HAP-1 (cell line): ENCODE data around the gene CADM2.
A peak's percentile ranks its signal among the peaks of the same experiment; 100 is the strongest.

Experiments used
- DNase-seq, 2 experiments: peaks; one replicate each; pipeline ENCODE4 v3.0.0-alpha.2; 2016 to 2020; ENCODE audit warnings: low spot score in 2 of 2
- H3K27me3 ChIP-seq: fragments of 250-450 bp; sonication (Bioruptor Pico); 2 replicates; pipeline ENCODE4 v1.5.1; 2020; ENCODE audit warnings: low read depth, mild to moderate bottlenecking, moderate library complexity
- H3K36me3 ChIP-seq: fragments of 250-450 bp; sonication (Bioruptor Pico); replicated peaks from 2 replicates; pipeline ENCODE4 v1.5.1; 2020; ENCODE audit warnings: mild to moderate bottlenecking
- H3K4me1 ChIP-seq: fragments of 250-450 bp; sonication (Bioruptor Pico); 2 replicates; pipeline ENCODE4 v1.5.1; 2020; ENCODE audit warnings: mild to moderate bottlenecking
- H3K4me3 ChIP-seq: fragments of 250-450 bp; sonication (Bioruptor Pico); 2 replicates; pipeline ENCODE4 v1.5.1; 2020; ENCODE audit warnings: mild to moderate bottlenecking, moderate library complexity
- H3K9me3 ChIP-seq: fragments of 250-450 bp; sonication (Bioruptor Pico); 2 replicates; pipeline ENCODE4 v1.5.1; 2020; ENCODE audit warnings: mild to moderate bottlenecking, moderate library complexity
- in situ Hi-C: fragments of 300-500 bp; cut with MboI; formaldehyde crosslinking; loops from 3 replicates; pipeline ENCODE4 v1.14.3; 2020; ENCODE audit warnings: low sequenced_read_pairs, inconsistent platforms, mixed read lengths

The CADM2 gene

DNA sequence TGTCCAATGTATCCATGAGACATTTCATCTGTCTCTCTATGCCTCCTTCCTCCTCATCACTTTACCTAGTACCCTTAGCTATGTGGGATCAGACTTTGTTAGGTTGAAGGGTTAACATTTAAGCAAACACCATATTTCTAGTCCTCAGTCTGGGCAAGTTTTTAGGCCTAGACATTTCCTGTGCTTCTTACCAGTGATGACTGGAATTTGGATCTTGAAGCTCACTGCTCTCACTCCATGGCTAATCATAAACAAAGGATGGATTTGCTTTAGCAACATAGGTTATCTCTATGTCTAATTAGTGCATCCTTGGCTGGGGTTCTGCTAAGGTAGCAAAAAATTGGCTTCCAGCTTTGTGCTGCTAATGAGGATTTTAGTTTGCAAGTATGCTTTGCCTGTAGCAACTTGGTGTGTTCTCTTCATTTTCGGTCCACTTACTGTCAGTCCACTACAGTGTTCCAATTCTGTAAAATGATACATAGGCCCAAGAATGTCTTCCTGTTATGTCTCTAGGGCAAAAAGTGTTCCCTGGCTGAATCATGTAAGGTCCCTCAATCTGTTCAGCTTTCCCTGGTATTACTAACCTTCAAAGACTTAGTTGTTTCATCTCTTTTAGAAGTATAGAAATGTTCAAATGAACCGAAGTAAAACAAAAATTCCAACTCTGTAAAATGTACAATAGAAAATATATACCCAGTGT is 615.4 kb downstream of the CADM2 start:
- no peak for DNase-seq
- in situ Hi-C loops = loop anchor here (25.0 kb wide), 3 partner anchors 237 to 612 kb away; partner anchors contain the start of gene CADM2
- H3K36me3 ChIP-seq = no peaks in the 10 kb centered on the region
- no peak overlapping the region for H3K4me3 ChIP-seq
- H3K27me3 ChIP-seq = no peaks in the 10 kb centered on the region
- no peaks in the 10 kb centered on the region for H3K9me3 ChIP-seq
- H3K4me1 ChIP-seq = peaks cover 9% of the 10 kb centered on the region

DNA sequence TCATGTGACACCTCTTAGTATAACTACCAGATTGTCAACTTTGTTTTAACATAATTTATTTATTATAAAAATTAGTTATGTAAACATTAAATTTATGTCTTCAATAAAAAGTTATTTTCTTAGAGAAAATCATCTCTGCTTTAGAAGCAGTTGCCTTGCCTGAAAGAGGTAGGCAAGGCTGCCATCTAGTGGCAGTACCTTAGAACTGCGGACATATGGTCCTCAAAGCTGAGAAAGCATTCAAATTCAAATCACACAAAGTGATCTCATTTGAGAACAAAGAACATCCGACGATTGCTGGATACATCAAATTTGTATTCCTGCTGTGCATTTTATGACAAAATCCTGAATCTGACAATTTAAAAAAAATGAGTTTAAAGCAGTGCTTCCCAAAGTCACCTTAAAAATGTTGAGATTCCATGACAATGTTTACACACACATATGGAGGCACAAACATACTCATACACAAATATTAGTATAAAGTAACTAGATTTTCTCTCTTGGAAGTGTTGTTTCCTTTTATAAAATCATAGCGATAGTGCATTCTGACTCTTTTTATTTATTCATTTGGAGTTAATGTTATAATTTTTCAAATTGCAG is 617.4 kb downstream of the CADM2 start:
- peak; percentile 79 to 82 for DNase-seq
- H3K4me3 ChIP-seq = no peak overlapping the region
- H3K27me3 ChIP-seq = no peaks in the 10 kb centered on the region
- H3K36me3 ChIP-seq = no peaks in the 10 kb centered on the region
- no peaks in the 10 kb centered on the region for H3K9me3 ChIP-seq
- peaks cover 9% of the 10 kb centered on the region for H3K4me1 ChIP-seq
- in situ Hi-C loops = no loop called here

DNA sequence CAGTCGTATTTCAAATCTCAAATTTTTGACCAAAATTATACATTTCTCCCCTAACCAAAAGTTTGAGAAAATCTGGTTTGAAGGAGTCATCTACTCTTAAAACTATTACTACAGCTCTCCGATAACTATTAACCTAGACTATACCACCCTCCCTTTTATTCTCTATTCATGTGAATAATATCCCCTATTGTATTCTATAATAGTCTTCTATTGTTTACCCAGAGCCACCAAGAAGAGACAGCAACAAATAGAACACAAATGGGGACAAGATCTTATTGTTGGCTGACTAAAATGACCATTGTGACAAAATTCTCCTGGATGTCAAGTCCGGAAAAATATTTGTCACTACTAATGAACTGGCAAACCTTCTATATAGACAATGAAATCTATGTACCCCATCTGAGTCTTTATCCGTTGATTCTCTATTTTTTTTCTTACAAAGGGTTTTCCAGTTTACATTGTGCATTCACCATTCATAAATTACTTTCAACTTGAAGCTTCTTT is 618.0 kb downstream of the CADM2 start:
- H3K4me1 ChIP-seq = peaks cover 9% of the 10 kb centered on the region
- H3K9me3 ChIP-seq = no peaks in the 10 kb centered on the region
- no peaks in the 10 kb centered on the region for H3K27me3 ChIP-seq
- in situ Hi-C loops = no loop called here
- no peak overlapping the region for H3K4me3 ChIP-seq
- H3K36me3 ChIP-seq = no peaks in the 10 kb centered on the region
- DNase-seq = no peak

DNA sequence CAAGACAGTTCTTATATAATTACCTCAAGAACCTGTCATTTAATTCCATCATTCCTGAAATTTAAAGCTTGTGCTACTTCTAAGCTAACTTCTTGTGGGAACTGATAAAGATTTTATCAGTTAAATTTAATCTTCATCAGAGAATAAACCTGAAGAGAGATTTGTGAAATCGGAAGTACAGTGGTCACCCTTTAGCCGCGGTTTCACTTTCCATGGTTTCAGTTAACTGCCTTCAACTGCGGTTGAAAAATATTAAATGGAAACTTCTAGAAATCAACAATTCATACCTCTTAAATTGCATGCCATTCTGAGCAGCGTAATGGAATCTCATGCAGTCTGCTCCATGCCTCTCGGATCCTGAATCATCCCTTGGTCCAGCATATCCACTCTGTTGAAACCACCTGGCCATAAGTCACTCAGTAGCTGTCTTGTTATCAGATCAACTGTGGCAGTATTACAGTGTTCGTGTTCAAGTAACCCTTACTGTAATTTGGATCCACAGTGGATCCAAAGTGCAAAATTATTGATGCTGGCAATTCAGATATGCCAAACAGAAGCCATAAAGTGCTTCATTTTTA is 626.1 kb downstream of the CADM2 start:
- peaks cover 5% of the 10 kb centered on the region; the same call in 1 of the 2 replicates for H3K4me1 ChIP-seq
- DNase-seq = no peak
- no peaks in the 10 kb centered on the region for H3K36me3 ChIP-seq
- no peaks in the 10 kb centered on the region for H3K9me3 ChIP-seq
- no peak overlapping the region for H3K4me3 ChIP-seq
- in situ Hi-C loops = loop anchor here (10.0 kb wide), 1 partner anchor 210 kb away; no protein-coding TSS in a partner anchor
- H3K27me3 ChIP-seq = no peaks in the 10 kb centered on the region

DNA sequence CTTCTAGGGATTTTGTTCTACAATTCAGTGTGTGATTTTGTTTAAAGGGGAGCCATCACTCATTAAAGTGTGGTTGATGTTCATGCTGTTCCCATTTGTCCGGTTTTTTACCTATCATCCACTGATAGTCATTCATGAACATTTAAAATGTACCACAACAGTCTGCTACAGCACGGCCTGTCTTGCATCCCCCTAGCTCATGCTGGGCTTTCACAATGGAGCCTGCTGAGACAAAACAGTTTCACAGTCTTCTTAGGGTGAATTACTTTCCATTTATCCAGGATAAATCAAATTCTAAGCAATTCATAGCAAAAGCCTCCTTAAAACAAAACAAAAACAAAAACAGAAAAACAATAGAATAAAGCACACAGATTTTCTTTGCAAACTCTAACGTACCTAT is 627.2 kb downstream of the CADM2 start:
- Histone ChIP-seq H3K4me3 (no peak overlapping the region), H3K36me3 (no peaks in the 10 kb centered on the region), H3K4me1 (peaks cover 5% of the 10 kb centered on the region; the same call in 1 of the 2 replicates), H3K27me3 (no peaks in the 10 kb centered on the region), H3K9me3 (no peaks in the 10 kb centered on the region)
- in situ Hi-C loops = loop anchor here (10.0 kb wide), 1 partner anchor 209 kb away; no protein-coding TSS in a partner anchor
- no peak for DNase-seq

DNA sequence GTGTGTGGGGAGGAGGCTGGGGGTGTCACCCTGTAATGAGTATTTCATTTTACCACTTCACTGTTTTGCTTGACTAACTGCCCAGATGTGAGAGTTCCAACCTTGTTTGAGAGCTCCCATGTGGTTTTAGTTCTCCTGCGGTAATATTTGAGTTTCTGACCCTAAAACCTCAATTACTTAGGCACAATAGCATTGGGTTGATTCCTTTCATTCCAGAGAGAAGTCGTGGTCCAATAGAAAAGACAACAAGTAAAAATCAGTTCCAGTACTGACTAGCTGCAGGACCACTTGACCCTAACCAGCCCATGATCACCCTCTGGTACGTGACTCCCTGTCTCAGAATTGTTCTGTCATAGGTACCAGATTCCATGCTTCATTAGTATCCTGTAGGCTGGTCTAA is 630.4 kb downstream of the CADM2 start:
- Histone ChIP-seq H3K4me1 (peaks cover 5% of the 10 kb centered on the region; the same call in 1 of the 2 replicates), H3K27me3 (no peaks in the 10 kb centered on the region), H3K9me3 (no peaks in the 10 kb centered on the region), H3K36me3 (no peaks in the 10 kb centered on the region), H3K4me3 (no peak overlapping the region)
- no peak for DNase-seq
- in situ Hi-C loops = loop anchor here (10.0 kb wide), 1 partner anchor 206 kb away; no protein-coding TSS in a partner anchor

DNA sequence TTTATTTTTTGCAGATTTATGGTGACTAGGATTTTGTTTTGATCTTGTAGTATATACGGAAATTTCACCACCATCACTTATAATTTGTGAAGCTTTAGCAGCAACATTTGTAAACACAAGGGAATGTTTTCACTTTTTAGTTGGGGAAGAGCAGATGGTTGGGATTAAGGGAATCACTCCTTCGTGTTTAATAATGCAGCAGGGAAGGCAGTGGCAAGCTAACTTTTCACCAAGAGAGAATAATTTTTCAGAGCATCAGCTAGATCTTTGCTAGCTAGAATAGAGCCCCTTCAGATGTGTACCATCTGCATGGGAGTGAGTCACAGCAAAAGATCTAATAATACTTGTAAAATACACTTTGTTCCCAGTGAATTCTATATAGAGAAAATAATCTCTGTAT is 632.7 kb downstream of the CADM2 start:
- H3K36me3 ChIP-seq = no peaks in the 10 kb centered on the region
- in situ Hi-C loops = no loop called here
- H3K4me1 ChIP-seq = peaks cover 5% of the 10 kb centered on the region; the same call in 1 of the 2 replicates
- H3K4me3 ChIP-seq = no peak overlapping the region
- no peak for DNase-seq
- H3K9me3 ChIP-seq = no peaks in the 10 kb centered on the region
- no peaks in the 10 kb centered on the region for H3K27me3 ChIP-seq

DNA sequence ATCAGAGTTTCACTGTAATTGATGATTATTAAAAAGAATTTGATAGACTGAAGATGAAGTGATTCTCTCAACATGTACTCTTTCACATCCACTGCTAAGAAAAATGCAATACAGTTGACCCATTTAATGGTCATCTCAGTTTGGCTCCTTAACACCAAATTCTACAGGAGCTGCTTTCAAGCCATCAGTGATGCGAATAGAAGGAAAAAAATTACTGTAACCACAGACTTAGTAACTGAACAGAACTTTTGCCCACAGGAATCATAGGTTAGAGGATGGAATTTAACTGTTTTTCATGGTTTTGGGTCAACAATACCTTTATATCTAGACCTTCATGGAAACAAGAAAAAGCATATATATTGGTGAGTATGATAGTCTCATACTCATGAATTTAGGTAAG is 633.5 kb downstream of the CADM2 start:
- no peaks in the 10 kb centered on the region for H3K9me3 ChIP-seq
- in situ Hi-C loops = no loop called here
- no peak overlapping the region for H3K4me3 ChIP-seq
- no peaks in the 10 kb centered on the region for H3K36me3 ChIP-seq
- DNase-seq = no peak
- H3K27me3 ChIP-seq = no peaks in the 10 kb centered on the region
- H3K4me1 ChIP-seq = peaks cover 5% of the 10 kb centered on the region; the same call in 1 of the 2 replicates

DNA sequence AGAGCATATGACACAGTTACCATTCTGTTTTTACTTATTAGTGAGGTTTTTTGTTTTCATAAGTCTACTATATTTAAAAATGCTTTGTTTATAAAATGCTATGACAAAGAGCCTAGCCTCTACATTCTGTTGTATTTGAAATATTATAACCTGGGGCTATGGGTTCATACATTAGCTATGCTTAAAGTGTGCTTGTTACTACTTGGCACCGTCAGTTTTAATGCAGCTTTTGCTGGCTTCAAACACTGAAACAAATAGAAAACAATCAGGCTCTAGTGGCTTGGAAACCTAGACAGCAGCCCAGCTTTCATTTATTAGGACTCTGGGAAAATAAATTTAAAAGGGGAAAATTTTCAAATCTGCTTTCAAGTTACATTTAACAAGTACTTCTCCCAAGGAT is 635.9 kb downstream of the CADM2 start:
- in situ Hi-C loops = no loop called here
- no peak for DNase-seq

DNA sequence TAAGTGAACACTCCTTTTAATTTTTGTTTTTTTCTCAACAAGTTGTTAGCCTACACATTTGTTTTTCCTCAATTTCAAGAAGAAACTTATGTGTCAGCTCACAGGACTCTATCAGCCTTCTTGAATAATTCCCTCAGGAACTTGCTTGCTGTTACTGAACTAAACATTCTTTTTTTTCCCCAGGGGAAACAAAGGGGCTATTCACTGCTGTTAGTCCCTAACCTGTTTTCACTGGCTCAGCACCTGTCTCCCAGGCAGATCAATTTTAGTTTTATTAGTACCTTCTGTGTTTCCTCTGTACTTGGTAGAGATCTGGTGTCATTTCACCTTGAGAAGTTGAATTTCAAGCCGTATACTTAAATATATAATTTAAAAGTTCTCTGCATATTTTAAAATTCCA is 644.6 kb downstream of the CADM2 start:
- Histone ChIP-seq H3K27me3 (no peaks in the 10 kb centered on the region), H3K9me3 (no peaks in the 10 kb centered on the region), H3K36me3 (no peaks in the 10 kb centered on the region), H3K4me1 (peaks cover 31% of the 10 kb centered on the region), H3K4me3 (no peak overlapping the region)
- in situ Hi-C loops = no loop called here
- DNase-seq = peak in 1 of 2 experiments; percentile 38

More for the DNA sequence above, 635.9 kb downstream of the CADM2 start:
- Histone ChIP-seq H3K4me1 (no peaks in the 10 kb centered on the region), H3K36me3 (no peaks in the 10 kb centered on the region), H3K27me3 (no peaks in the 10 kb centered on the region), H3K9me3 (no peaks in the 10 kb centered on the region), H3K4me3 (no peak overlapping the region)

DNA sequence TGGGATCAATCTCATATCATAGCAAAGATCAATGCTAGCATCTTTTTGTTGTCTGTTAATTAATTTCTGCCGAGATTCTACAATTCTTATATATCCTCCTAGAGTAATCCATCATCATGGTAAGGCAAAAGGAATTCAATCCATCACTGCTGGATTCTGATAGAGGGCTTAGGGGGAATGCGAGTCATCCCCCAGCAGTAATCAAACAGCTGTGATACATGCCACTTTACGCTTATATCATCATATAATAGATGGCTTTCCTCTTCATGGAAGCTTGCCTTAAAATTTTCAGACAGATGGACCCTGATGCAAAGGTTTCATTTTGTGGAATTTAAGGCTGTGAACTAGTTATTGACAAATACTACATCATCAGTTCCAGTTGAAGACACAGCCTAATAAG is 645.9 kb downstream of the CADM2 start:
- Histone ChIP-seq H3K4me3 (no peak overlapping the region), H3K27me3 (no peaks in the 10 kb centered on the region), H3K36me3 (no peaks in the 10 kb centered on the region), H3K4me1 (peaks cover 31% of the 10 kb centered on the region), H3K9me3 (no peaks in the 10 kb centered on the region)
- in situ Hi-C loops = no loop called here
- peak in 1 of 2 experiments; percentile 26 for DNase-seq

DNA sequence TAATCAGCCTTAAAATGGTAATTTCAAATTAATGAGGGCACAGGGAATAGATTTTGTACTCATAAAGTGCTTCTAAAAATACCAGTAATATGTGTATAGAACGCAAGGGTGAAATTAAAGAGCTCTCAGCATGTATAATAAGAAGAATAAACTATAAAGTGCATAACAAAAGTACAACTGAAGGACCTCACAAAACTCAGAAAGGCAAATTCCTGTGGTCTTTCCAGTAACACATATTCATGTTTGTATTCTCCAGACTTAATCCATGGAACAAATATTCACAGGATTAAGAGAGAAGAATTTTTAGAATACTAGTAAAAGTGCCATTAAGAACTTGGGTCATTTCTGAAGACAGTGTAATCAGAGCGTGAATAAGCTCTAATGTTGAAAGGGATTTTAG is 646.3 kb downstream of the CADM2 start:
- Histone ChIP-seq H3K4me3 (no peak overlapping the region), H3K4me1 (peaks cover 31% of the 10 kb centered on the region), H3K36me3 (no peaks in the 10 kb centered on the region), H3K9me3 (no peaks in the 10 kb centered on the region), H3K27me3 (no peaks in the 10 kb centered on the region)
- in situ Hi-C loops = no loop called here
- DNase-seq = peak in 1 of 2 experiments; percentile 100

DNA sequence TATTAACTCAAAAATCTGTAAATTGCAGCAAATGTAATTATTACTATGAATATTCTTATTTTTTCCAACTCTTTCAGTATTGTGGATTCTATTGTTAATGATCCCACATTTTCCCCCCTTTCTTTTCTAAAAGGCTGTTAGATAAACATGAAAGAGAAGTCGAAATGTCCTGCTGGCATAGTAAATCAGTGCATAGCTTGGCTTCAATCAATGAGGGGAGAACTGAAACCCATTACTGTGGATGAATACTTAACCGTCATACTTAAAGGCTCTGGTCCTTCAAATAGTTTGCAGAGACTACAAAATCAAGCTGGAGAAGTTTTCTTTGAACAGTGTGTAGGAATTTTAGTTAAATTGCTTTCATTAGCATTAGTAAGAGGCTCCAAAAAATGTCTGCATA is 667.9 kb downstream of the CADM2 start:
- in situ Hi-C loops = no loop called here
- no peak for DNase-seq
- Histone ChIP-seq H3K36me3 (no peaks in the 10 kb centered on the region), H3K9me3 (no peaks in the 10 kb centered on the region), H3K4me1 (peaks cover 18% of the 10 kb centered on the region), H3K27me3 (no peaks in the 10 kb centered on the region), H3K4me3 (no peak overlapping the region)

DNA sequence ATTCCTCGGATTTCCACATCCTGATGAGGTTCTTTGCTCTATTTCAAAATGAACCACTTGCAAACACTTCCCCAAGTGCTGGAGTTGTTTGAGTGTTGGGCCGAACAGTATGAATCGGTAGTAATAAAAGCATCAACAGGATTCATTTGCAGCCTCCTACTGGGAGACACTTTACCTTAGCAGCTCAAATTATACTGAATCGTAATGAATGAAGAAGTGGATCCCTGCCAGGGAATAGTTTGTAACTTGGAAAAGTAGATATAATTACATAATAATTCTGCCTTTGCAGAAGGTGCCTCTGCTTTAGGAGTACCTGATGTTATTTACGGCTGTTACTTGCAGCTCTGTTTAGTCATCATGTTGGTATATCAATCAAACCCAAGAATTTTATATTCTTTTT is 669.1 kb downstream of the CADM2 start:
- H3K4me3 ChIP-seq = no peak overlapping the region
- in situ Hi-C loops = no loop called here
- no peaks in the 10 kb centered on the region for H3K27me3 ChIP-seq
- H3K36me3 ChIP-seq = no peaks in the 10 kb centered on the region
- peaks cover 18% of the 10 kb centered on the region for H3K4me1 ChIP-seq
- no peaks in the 10 kb centered on the region for H3K9me3 ChIP-seq
- DNase-seq = no peak
